NCI-H510A treated with DMSO at 0.1 percent for 48 hours (cell line): Measurements from ENCODE around the gene DNAH12.
A peak's percentile ranks its signal among the peaks of the same experiment; 100 is the strongest.

Source experiments
- DNase-seq: peaks from one replicate; lab custom pipeline; 2025; lab: John Stamatoyannopoulos, UW

Gene DNAH12

GRCh38 chr3:57544181-57545125 lies at the start of gene DNAH12:
Gene DNAH12, minus strand, starts transcription at chr3:57544344. Its CDS starts 1,474 bp downstream, at chr3:57542870.
- peak; percentile 23 for DNase-seq

- no peak for DNase-seq
These were observed 48.2 kb upstream of the DNAH12 start for GRCh38 chr3:57592306-57592705.

- no peak for DNase-seq
These were observed 43.8 kb upstream of the DNAH12 start for GRCh38 chr3:57587905-57588304.

GRCh38 chr3:57586778-57587177 lies 42.6 kb upstream of the DNAH12 start:
- no peak for DNase-seq

- no peak for DNase-seq
These were observed 39.4 kb upstream of the DNAH12 start for GRCh38 chr3:57583544-57583943.

GRCh38 chr3:57582474-57583168 lies 38.5 kb upstream of the DNAH12 start:
- DNase-seq = no peak

GRCh38 chr3:57577801-57578200 lies 33.7 kb upstream of the DNAH12 start:
- DNase-seq = no peak

- no peak for DNase-seq
These were observed 32.0 kb upstream of the DNAH12 start for GRCh38 chr3:57575966-57576626.

GRCh38 chr3:57572096-57572495 lies 28.0 kb upstream of the DNAH12 start:
- no peak for DNase-seq

GRCh38 chr3:57570878-57571277 lies 26.7 kb upstream of the DNAH12 start:
- no peak for DNase-seq

GRCh38 chr3:57569859-57570450 lies 25.8 kb upstream of the DNAH12 start:
- DNase-seq = no peak

GRCh38 chr3:57559526-57559925 lies 15.4 kb upstream of the DNAH12 start:
- no peak for DNase-seq

- no peak for DNase-seq
These were observed 13.0 kb upstream of the DNAH12 start for GRCh38 chr3:57557085-57557537.

- DNase-seq = no peak
These were observed 12.4 kb upstream of the DNAH12 start for GRCh38 chr3:57556459-57557084.

GRCh38 chr3:57555738-57556458 lies 11.8 kb upstream of the DNAH12 start, which contains the start of gene PDE12:
Gene PDE12, plus strand, starts transcription at chr3:57556274. Its CDS starts 106 bp downstream, at chr3:57556380.
- peak; percentile 70 for DNase-seq

- DNase-seq = no peak
These were observed 11.2 kb upstream of the DNAH12 start for GRCh38 chr3:57555306-57555705.

GRCh38 chr3:57546616-57547015 lies 2.5 kb upstream of the DNAH12 start:
- no peak for DNase-seq

- no peak for DNase-seq
These were observed 1.6 kb upstream of the DNAH12 start for GRCh38 chr3:57545636-57546268.

- no peak for DNase-seq
These were observed 5.7 kb downstream of the DNAH12 start for GRCh38 chr3:57538465-57538864.

- DNase-seq = no peak
These were observed 14.0 kb downstream of the DNAH12 start for GRCh38 chr3:57530071-57530608.
